Duodenal mucosa (tissue), 2 donors: ENCODE measurements around the gene NEGR1.

Experiments used
- H3K27ac ChIP-seq: one replicate; pipeline ENCODE4 v1.7.0; 2013; ENCODE audit warnings: low read depth, low read length
- H3K27me3 ChIP-seq, 2 donors: one replicate each; pipeline ENCODE4 v1.7.0; 2013; ENCODE audit warnings: low read length in 2 of 2, control low read depth in 1 of 2; ENCODE audit not compliant: insufficient read depth in 2 of 2, control insufficient read depth in 1 of 2
- H3K36me3 ChIP-seq, 2 donors: one replicate each; pipeline ENCODE4 v1.7.0; 2013; ENCODE audit warnings: low read length in 2 of 2, control low read depth in 1 of 2; ENCODE audit not compliant: insufficient read depth in 2 of 2, control insufficient read depth in 1 of 2
- H3K4me1 ChIP-seq, 2 donors: one replicate each; pipeline ENCODE4 v1.7.0; 2013; ENCODE audit warnings: low read length in 2 of 2, control low read depth in 1 of 2; ENCODE audit not compliant: insufficient read depth in 2 of 2, control insufficient read depth in 1 of 2
- H3K4me3 ChIP-seq, 2 donors: one replicate each; pipeline ENCODE4 v1.7.0; 2013; ENCODE audit warnings: low read length in 2 of 2, low read depth in 1 of 2
- H3K9ac ChIP-seq, 2 donors: one replicate each; pipeline ENCODE4 v1.7.0; 2013; ENCODE audit warnings: low read length in 2 of 2, low read depth in 1 of 2
- H3K9me3 ChIP-seq, 2 donors: one replicate each; pipeline ENCODE4 v1.7.0; 2013; ENCODE audit warnings: low read length in 2 of 2, control low read depth in 1 of 2; ENCODE audit not compliant: control insufficient read depth in 1 of 2

NEGR1 gene

GRCh38 chr1:72101840-72102632, 180.3 kb downstream of the NEGR1 start:
- Histone ChIP-seq H3K36me3 (no peaks in the 10 kb centered on the region), H3K9me3 (no peaks in the 10 kb centered on the region), H3K4me3 (no peak overlapping the region), H3K27ac (no peak overlapping the region), H3K9ac (no peak overlapping the region), H3K27me3 (no peaks in the 10 kb centered on the region), H3K4me1 (no peaks in the 10 kb centered on the region)

- Histone ChIP-seq H3K9ac (no peak overlapping the region), H3K27ac (no peak overlapping the region), H3K4me3 (no peak overlapping the region), H3K36me3 (no peaks in the 10 kb centered on the region), H3K27me3 (no peaks in the 10 kb centered on the region), H3K9me3 (no peaks in the 10 kb centered on the region), H3K4me1 (no peaks in the 10 kb centered on the region)
Measured at GRCh38 chr1:72100771-72101170, 181.6 kb downstream of the NEGR1 start.

GRCh38 chr1:72097851-72098570, 184.3 kb downstream of the NEGR1 start:
- Histone ChIP-seq H3K36me3 (no peaks in the 10 kb centered on the region), H3K4me3 (no peak overlapping the region), H3K9me3 (no peaks in the 10 kb centered on the region), H3K9ac (no peak overlapping the region), H3K4me1 (no peaks in the 10 kb centered on the region), H3K27me3 (no peaks in the 10 kb centered on the region), H3K27ac (no peak overlapping the region)

- H3K9me3 ChIP-seq, result no peaks in the 10 kb centered on the region
Measured at GRCh38 chr1:72094209-72094608, 188.1 kb downstream of the NEGR1 start.

GRCh38 chr1:72086394-72086793, 195.9 kb downstream of the NEGR1 start:
- Histone ChIP-seq H3K4me3 (no peak overlapping the region), H3K27me3 (no peaks in the 10 kb centered on the region), H3K9ac (no peak overlapping the region), H3K36me3 (no peaks in the 10 kb centered on the region), H3K27ac (no peak overlapping the region), H3K9me3 (no peaks in the 10 kb centered on the region), H3K4me1 (no peaks in the 10 kb centered on the region)

More at GRCh38 chr1:72094209-72094608, 188.1 kb downstream of the NEGR1 start:
- H3K27me3 ChIP-seq, result no peaks in the 10 kb centered on the region
- H3K36me3 ChIP-seq, result no peaks in the 10 kb centered on the region
- no peak overlapping the region for H3K9ac ChIP-seq
- no peak overlapping the region for H3K4me3 ChIP-seq
- no peak overlapping the region for H3K27ac ChIP-seq
- no peaks in the 10 kb centered on the region for H3K4me1 ChIP-seq

- Histone ChIP-seq H3K36me3 (no peaks in the 10 kb centered on the region), H3K4me3 (no peak overlapping the region), H3K27ac (no peak overlapping the region), H3K27me3 (no peaks in the 10 kb centered on the region), H3K9me3 (no peaks in the 10 kb centered on the region), H3K4me1 (no peaks in the 10 kb centered on the region), H3K9ac (no peak overlapping the region)
Measured at GRCh38 chr1:72075425-72075824, 206.9 kb downstream of the NEGR1 start.

- Histone ChIP-seq H3K36me3 (no peaks in the 10 kb centered on the region), H3K27ac (no peak overlapping the region), H3K4me3 (no peak overlapping the region), H3K9ac (no peak overlapping the region), H3K27me3 (no peaks in the 10 kb centered on the region), H3K4me1 (no peaks in the 10 kb centered on the region), H3K9me3 (no peaks in the 10 kb centered on the region)
Measured at GRCh38 chr1:72066431-72066830, 215.9 kb downstream of the NEGR1 start.

- H3K4me3 ChIP-seq, result no peak overlapping the region
Measured at GRCh38 chr1:72064196-72065075, 217.9 kb downstream of the NEGR1 start.

GRCh38 chr1:72063364-72064044, 218.8 kb downstream of the NEGR1 start:
- no peak overlapping the region for H3K9ac ChIP-seq
- H3K4me1 ChIP-seq, result no peaks in the 10 kb centered on the region
- H3K36me3 ChIP-seq, result no peaks in the 10 kb centered on the region
- no peaks in the 10 kb centered on the region for H3K27me3 ChIP-seq
- H3K27ac ChIP-seq, result no peak overlapping the region
- no peaks in the 10 kb centered on the region for H3K9me3 ChIP-seq
- H3K4me3 ChIP-seq, result no peak overlapping the region

More at GRCh38 chr1:72064196-72065075, 217.9 kb downstream of the NEGR1 start:
- no peaks in the 10 kb centered on the region for H3K27me3 ChIP-seq
- no peaks in the 10 kb centered on the region for H3K9me3 ChIP-seq
- no peaks in the 10 kb centered on the region for H3K4me1 ChIP-seq
- no peak overlapping the region for H3K9ac ChIP-seq
- H3K36me3 ChIP-seq, result no peaks in the 10 kb centered on the region
- H3K27ac ChIP-seq, result no peak overlapping the region
